H1 (cell line): Measurements from ENCODE around the gene NXPH1. TPM values are rescaled to one million over a fixed set of nuclear protein-coding genes. Genes with fewer than 3 reads are reported as not detected.

Source experiments
- CTCF ChIA-PET: fragments of 300-600 bp; sonication (Branson Sonifier 250); formaldehyde crosslinking; loops from one replicate; lab custom pipeline; 2021; ENCODE audit not compliant: partially characterized antibody; lab: Charles Lee
- POLR2A ChIA-PET: fragments of 300-600 bp; sonication (Branson Sonifier 250); formaldehyde crosslinking; loops from one replicate; lab custom pipeline; 2021; ENCODE audit warnings: inconsistent platforms; ENCODE audit not compliant: partially characterized antibody; lab: Charles Lee
- DNase-seq, 2 experiments: peaks; one replicate each; pipeline versions ENCODE4 v3.0.0 to v3.0.0-alpha.2; 2010 to 2022; ENCODE audit warnings: low spot score in 2 of 2, low read depth in 1 of 2, mixed read lengths in 1 of 2
- FAIRE-seq: peaks from 2 replicates; lab custom pipeline; 2011; peaks lifted over from hg19 to GRCh38; lab: Jason Lieb, UNC
- H2AFZ ChIP-seq: 2 replicates; pipeline ENCODE4 v1.8.1; 2012; ENCODE audit warnings: low read length, inconsistent platforms
- H2AK5ac ChIP-seq: 2 replicates; pipeline ENCODE4 v1.6.1; 2013; ENCODE audit warnings: low read depth, low read length
- H2BK120ac ChIP-seq: replicated peaks from 2 replicates; pipeline ENCODE3; 2013; ENCODE audit warnings: low read depth, low read length, inconsistent platforms
- H2BK12ac ChIP-seq: 2 replicates; pipeline ENCODE4 v1.6.1; 2013; ENCODE audit warnings: low read depth, low read length
- H2BK15ac ChIP-seq: 2 replicates; pipeline ENCODE4 v1.6.1; 2013; ENCODE audit warnings: low read length
- H2BK20ac ChIP-seq: 2 replicates; pipeline ENCODE4 v1.6.1; 2013; ENCODE audit warnings: low read length
- H2BK5ac ChIP-seq: 2 replicates; pipeline ENCODE4 v1.6.1; 2013; ENCODE audit warnings: low read depth, low read length
- H3K14ac ChIP-seq: 2 replicates; pipeline ENCODE4 v1.6.1; 2013; ENCODE audit warnings: inconsistent platforms; ENCODE audit not compliant: insufficient read length
- H3K18ac ChIP-seq: 2 replicates; pipeline ENCODE4 v1.6.1; 2013; ENCODE audit warnings: low read length; ENCODE audit errors: extremely low read depth
- H3K23ac ChIP-seq: 2 replicates; pipeline ENCODE4 v1.6.1; 2013; ENCODE audit warnings: inconsistent platforms; ENCODE audit not compliant: insufficient read length
- H3K23me2 ChIP-seq: 2 replicates; pipeline ENCODE4 v1.6.1; 2013; ENCODE audit warnings: low read depth, low read length
- H3K27ac ChIP-seq: 2 replicates; pipeline ENCODE4 v1.6.1; 2011; ENCODE audit warnings: low read depth, low read length, inconsistent platforms
- H3K27me3 ChIP-seq, 4 experiments: replicated peaks in 1 of 4; 1 replicate in 1 of 4; 2 replicates in 3 of 4; pipeline versions ENCODE4 v1.6.1 to v1.8.1; 2011 to 2013; ENCODE audit warnings: low read length in 3 of 4, mild to moderate bottlenecking in 3 of 4, inconsistent platforms in 2 of 4, mixed read lengths in 2 of 4, moderate library complexity in 1 of 4; ENCODE audit not compliant: control insufficient read depth in 3 of 4, insufficient read depth in 3 of 4; ENCODE audit errors: extremely low read depth in 1 of 4
- H3K36me3 ChIP-seq, 4 experiments: 2 replicates each; pipeline versions ENCODE4 v1.6.1 to v1.8.1; 2011 to 2013; ENCODE audit warnings: mild to moderate bottlenecking in 4 of 4, low read length in 3 of 4, moderate library complexity in 2 of 4, control low read depth in 1 of 4, inconsistent platforms in 1 of 4; ENCODE audit not compliant: insufficient read depth in 4 of 4, control insufficient read depth in 2 of 4
- H3K4ac ChIP-seq: replicated peaks from 2 replicates; pipeline ENCODE3; 2013; ENCODE audit warnings: low read length, low read depth, mixed read lengths, inconsistent platforms; ENCODE audit not compliant: insufficient read length
- H3K4me1 ChIP-seq, 4 experiments: replicated peaks in 1 of 4; 1 replicate in 1 of 4; 2 replicates in 3 of 4; pipeline versions ENCODE4 v1.6.1 to v1.8.1; 2011 to 2013; ENCODE audit warnings: low read length in 3 of 4, inconsistent platforms in 2 of 4, mixed read lengths in 1 of 4; ENCODE audit not compliant: insufficient read depth in 4 of 4, control insufficient read depth in 3 of 4
- H3K4me2 ChIP-seq, 2 experiments: 2 replicates each; pipeline versions ENCODE4 v1.6.1 to v1.8.1; 2011 to 2013; ENCODE audit warnings: low read depth in 2 of 2, low read length in 2 of 2, control low read depth in 1 of 2, inconsistent platforms in 1 of 2, mild to moderate bottlenecking in 1 of 2; ENCODE audit not compliant: insufficient read depth in 1 of 2
- H3K4me3 ChIP-seq, 4 experiments: fragments of 200-600, 300-600 bp in 1 of 4; sonication (generic), shearing (Covaris generic), sonication (Bioruptor Twin) in 1 of 4; 2 replicates each; pipeline versions ENCODE4 v1.5.1 to v1.8.1; 2011 to 2016; ENCODE audit warnings: low read length in 4 of 4, low read depth in 3 of 4, control low read depth in 2 of 4, inconsistent platforms in 2 of 4, mild to moderate bottlenecking in 2 of 4, mixed read lengths in 1 of 4, moderate library complexity in 1 of 4; ENCODE audit not compliant: insufficient read depth in 2 of 4; ENCODE audit errors: extremely low read depth in 1 of 4
- H3K56ac ChIP-seq: replicated peaks from 2 replicates; pipeline ENCODE3; 2013; ENCODE audit warnings: low read depth, mild to moderate bottlenecking, mixed read lengths, low read length, inconsistent platforms; ENCODE audit not compliant: insufficient read length
- H3K79me1 ChIP-seq: 2 replicates; pipeline ENCODE4 v1.6.1; 2013; ENCODE audit warnings: low read depth, low read length, control low read depth
- H3K79me2 ChIP-seq, 2 experiments: 2 replicates each; pipeline versions ENCODE4 v1.6.1 to v1.8.1; 2012 to 2013; ENCODE audit warnings: low read length in 2 of 2, mild to moderate bottlenecking in 2 of 2, inconsistent platforms in 1 of 2; ENCODE audit not compliant: insufficient read depth in 2 of 2, control insufficient read depth in 1 of 2
- H3K9ac ChIP-seq, 4 experiments: replicated peaks in 1 of 4; 1 replicate in 1 of 4; 2 replicates in 3 of 4; pipeline versions ENCODE4 v1.6.1 to v1.8.1; 2011 to 2013; ENCODE audit warnings: low read depth in 3 of 4, low read length in 3 of 4, control low read depth in 2 of 4, mild to moderate bottlenecking in 2 of 4, moderate library complexity in 2 of 4, inconsistent platforms in 1 of 4; ENCODE audit errors: extremely low read depth in 1 of 4
- H3K9me3 ChIP-seq, 2 experiments: 2 replicates each; pipeline versions ENCODE4 v1.6.1 to v1.8.1; 2012 to 2013; ENCODE audit warnings: mild to moderate bottlenecking in 2 of 2, moderate library complexity in 2 of 2, control low read depth in 1 of 2, inconsistent platforms in 1 of 2, low read depth in 1 of 2, low read length in 1 of 2, mixed read lengths in 1 of 2; ENCODE audit not compliant: insufficient read depth in 2 of 2
- H4K20me1 ChIP-seq, 2 experiments: replicated peaks in 1 of 2; 2 replicates each; pipeline versions ENCODE3 to v1.8.1; 2011 to 2013; ENCODE audit warnings: inconsistent platforms in 2 of 2, low read length in 2 of 2, mild to moderate bottlenecking in 1 of 2; ENCODE audit not compliant: insufficient read depth in 2 of 2, control insufficient read depth in 1 of 2
- H4K5ac ChIP-seq: 2 replicates; pipeline ENCODE4 v1.6.1; 2013; ENCODE audit warnings: low read length, low read depth, mixed read lengths, inconsistent platforms; ENCODE audit not compliant: insufficient read length
- H4K8ac ChIP-seq: 2 replicates; pipeline ENCODE4 v1.8.0; 2013; ENCODE audit warnings: mild to moderate bottlenecking, moderate library complexity, low read length, inconsistent platforms; ENCODE audit not compliant: insufficient read depth; ENCODE audit errors: extremely low read depth
- H4K91ac ChIP-seq: replicated peaks from 2 replicates; pipeline ENCODE3; 2013; ENCODE audit warnings: low read length, mixed read lengths, inconsistent platforms; ENCODE audit not compliant: insufficient read length
- RAD21 ChIP-seq, 2 experiments: IDR thresholded peaks in 1 of 2; conservative IDR thresholded peaks in 1 of 2; 2 replicates each; pipeline ENCODE4 v1.6.1; 2011; ENCODE audit warnings: low read depth in 2 of 2, low read length in 2 of 2, improper control_type of control experiment in 1 of 2, inconsistent platforms in 1 of 2, mild to moderate bottlenecking in 1 of 2, moderate library complexity in 1 of 2
- RNF2 ChIP-seq: fragments of 200-900, 300-1000 bp; sonication (generic); IDR thresholded peaks from 2 replicates; pipeline ENCODE4 v1.7.1; 2016; ENCODE audit warnings: borderline replicate concordance, low read depth, mild to moderate bottlenecking, antibody characterized with exemption, low read length; ENCODE audit not compliant: poor library complexity, severe bottlenecking; ENCODE audit errors: missing control alignments
- WGBS, 2 experiments: shearing (Covaris generic) in 1 of 2; methylation state at CpG; one replicate each; pipeline versions ENCODE4 v1.1.6 to v1.1.7; 2013 to 2015; ENCODE audit warnings: low lambda C conversion rate in 2 of 2, mixed read lengths in 2 of 2, inconsistent platforms in 1 of 2, low coverage in 1 of 2, missing lambda C conversion rate in 1 of 2; ENCODE audit not compliant: insufficient replicate concordance in 2 of 2, insufficient coverage in 1 of 2, insufficient read length in 1 of 2; ENCODE audit errors: extremely low coverage in 1 of 2, missing lambda C conversion rate in 1 of 2; 5-methylcytosine and 5-hydroxymethylcytosine counted together
- polyA plus RNA-seq, 7 experiments: library from polyadenylated mRNA; depleted of rRNA in 3 of 7; stranded (reverse) in 5 of 7; unstranded in 2 of 7; fragments of >200 nt in 5 of 7; fragments of 200-250 nt in 2 of 7; gene quantifications; 1 replicate in 5 of 7; 2 replicates in 1 of 7; 4 replicates in 1 of 7; pipeline versions ENCODE4 v1.2.1 to v1.2.3, GENCODE V29; 2011 to 2013; ENCODE audit warnings: missing spikeins in 2 of 7, mixed read lengths in 2 of 7
- total RNA-seq: library from RNA; stranded (reverse); fragmentation: NEBNext Ultra II Directional; extraction: Animal tissue kit (Norgen Biotek cat#: 25700); gene quantifications from 2 replicates; pipeline ENCODE4 v1.2.1, GENCODE V29; 2021
- TF ChIP-seq, protein P1 (sequence below), 3 experiments: IDR thresholded peaks; 1 replicate in 2 of 3; 2 replicates in 1 of 3; pipeline versions ENCODE4 v1.5.1 to v1.6.1; 2011; ENCODE audit warnings: low read length in 3 of 3, mild to moderate bottlenecking in 3 of 3, inconsistent platforms in 2 of 3, low read depth in 1 of 3, moderate library complexity in 1 of 3; ENCODE audit not compliant: insufficient read depth in 1 of 3; ENCODE audit errors: control extremely low read depth in 1 of 3

Gene NXPH1
- total and polyA plus RNA-seq, 2 of the 8 experiments (the other 6 are each of a cell fraction or from before 2014, with no cell fraction given), result 0.14 to 1.0 TPM

DNA sequence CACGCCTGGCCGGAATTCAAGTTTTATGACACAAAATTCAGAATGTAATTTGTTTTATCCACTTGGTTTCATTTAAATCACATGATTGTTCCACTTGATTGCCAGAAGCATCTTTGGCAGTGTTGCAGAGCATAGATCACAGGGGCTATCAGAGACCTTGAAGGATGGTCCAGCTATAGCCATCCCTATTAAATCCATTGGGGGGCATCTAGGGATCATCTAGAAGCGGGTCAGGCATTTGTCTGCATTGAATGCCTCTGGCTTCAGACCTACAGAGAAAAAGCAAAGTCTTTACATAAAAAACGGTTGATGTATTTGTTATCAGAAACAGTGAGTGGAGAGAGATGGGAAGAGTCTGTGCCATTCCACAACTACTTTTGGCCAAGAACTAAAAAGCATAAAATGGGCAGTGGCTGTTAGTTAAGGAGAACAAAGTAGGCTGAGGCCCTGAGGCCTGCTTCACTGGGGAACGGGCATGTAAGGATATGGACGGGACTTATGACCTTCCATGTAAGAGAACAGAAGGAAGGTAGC lies 146.3 kb downstream of the NXPH1 start:
- H4K5ac ChIP-seq, result no peak overlapping the region
- no peak for DNase-seq
- no peak overlapping the region for H3K27ac ChIP-seq
- H3K23me2 ChIP-seq, result no peaks in the 10 kb centered on the region
- H3K4me2 ChIP-seq, result no peak overlapping the region
- H2AFZ ChIP-seq, result no peak overlapping the region
- CTCF ChIA-PET, result interaction anchor here (0.6 to 1.3 kb wide), 2 partner anchors 15 to 144 kb away, joined by 3 read pairs; no protein-coding TSS in a partner anchor
- H3K4me3 ChIP-seq, result no peak overlapping the region
- TF ChIP-seq RNF2 (no peak), RAD21 (IDR thresholded peaks at IDR 0.05 in 1 of 2, conservative IDR thresholded peaks at IDR 0.05 in 1 of 2; ENCODE audit: low read depth in 2 of 2, low read length in 2 of 2) (peak; percentile 37 to 58)
- TF ChIP-seq, protein P1, sequence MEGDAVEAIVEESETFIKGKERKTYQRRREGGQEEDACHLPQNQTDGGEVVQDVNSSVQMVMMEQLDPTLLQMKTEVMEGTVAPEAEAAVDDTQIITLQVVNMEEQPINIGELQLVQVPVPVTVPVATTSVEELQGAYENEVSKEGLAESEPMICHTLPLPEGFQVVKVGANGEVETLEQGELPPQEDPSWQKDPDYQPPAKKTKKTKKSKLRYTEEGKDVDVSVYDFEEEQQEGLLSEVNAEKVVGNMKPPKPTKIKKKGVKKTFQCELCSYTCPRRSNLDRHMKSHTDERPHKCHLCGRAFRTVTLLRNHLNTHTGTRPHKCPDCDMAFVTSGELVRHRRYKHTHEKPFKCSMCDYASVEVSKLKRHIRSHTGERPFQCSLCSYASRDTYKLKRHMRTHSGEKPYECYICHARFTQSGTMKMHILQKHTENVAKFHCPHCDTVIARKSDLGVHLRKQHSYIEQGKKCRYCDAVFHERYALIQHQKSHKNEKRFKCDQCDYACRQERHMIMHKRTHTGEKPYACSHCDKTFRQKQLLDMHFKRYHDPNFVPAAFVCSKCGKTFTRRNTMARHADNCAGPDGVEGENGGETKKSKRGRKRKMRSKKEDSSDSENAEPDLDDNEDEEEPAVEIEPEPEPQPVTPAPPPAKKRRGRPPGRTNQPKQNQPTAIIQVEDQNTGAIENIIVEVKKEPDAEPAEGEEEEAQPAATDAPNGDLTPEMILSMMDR (IDR thresholded peaks at IDR 0.05; ENCODE audit: control extremely low read depth in 1 of 3, insufficient read depth in 1 of 3, low read depth in 1 of 3, low read length in 3 of 3), result peak in 1 of 3 experiments; percentile 17; a peak in 1 of 4 replicates
- no peaks in the 10 kb centered on the region for H3K79me1 ChIP-seq
- H3K27me3 ChIP-seq, result no peaks in the 10 kb centered on the region
- POLR2A ChIA-PET, result no interaction called here
- no peak overlapping the region for H3K4ac ChIP-seq
- no peak overlapping the region for H4K8ac ChIP-seq
- no peak overlapping the region for H2AK5ac ChIP-seq
- H3K56ac ChIP-seq, result no peak overlapping the region
- no peaks in the 10 kb centered on the region for H4K20me1 ChIP-seq
- no peaks in the 10 kb centered on the region for H3K4me1 ChIP-seq
- 0 out of 2 replicates have a peak overlapping the region, but pooled peaks have one; percentile 14 for H2BK15ac ChIP-seq
- H3K18ac ChIP-seq, result no peak overlapping the region
- no peaks in the 10 kb centered on the region; a peak in 1 of 4 replicates for H3K9me3 ChIP-seq
- no peaks in the 10 kb centered on the region for H3K36me3 ChIP-seq
- no peak overlapping the region for H4K91ac ChIP-seq
- no peak overlapping the region for H3K9ac ChIP-seq
- no peak for FAIRE-seq
- WGBS, 2 experiments, result 88% methylated on average over 6 of the region's 6 CpGs; no CpG with 5 or more reads in 1 of the 2 experiments
- H3K79me2 ChIP-seq, result no peaks in the 10 kb centered on the region
- H2BK120ac ChIP-seq, result no peak overlapping the region
- no peak overlapping the region for H2BK12ac ChIP-seq
- H2BK20ac ChIP-seq, result no peak overlapping the region
- no peak overlapping the region for H3K14ac ChIP-seq
- no peak overlapping the region for H3K23ac ChIP-seq
- H2BK5ac ChIP-seq, result no peak overlapping the region
